GM18861 (cell line): ENCODE data around the gene FGD6.
"Not testable (repeated sequence)": the region's sequence is repeated elsewhere in the genome, so short reads cannot be mapped to it uniquely, and the experiment has no call there.

Experiments used
- ATAC-seq: cut with Tn5 transposase; IDR thresholded peaks from one replicate; pipeline ENCODE4 v1.9.1; 2021; ENCODE audit not compliant: unreplicated experiment

The FGD6 gene

DNA sequence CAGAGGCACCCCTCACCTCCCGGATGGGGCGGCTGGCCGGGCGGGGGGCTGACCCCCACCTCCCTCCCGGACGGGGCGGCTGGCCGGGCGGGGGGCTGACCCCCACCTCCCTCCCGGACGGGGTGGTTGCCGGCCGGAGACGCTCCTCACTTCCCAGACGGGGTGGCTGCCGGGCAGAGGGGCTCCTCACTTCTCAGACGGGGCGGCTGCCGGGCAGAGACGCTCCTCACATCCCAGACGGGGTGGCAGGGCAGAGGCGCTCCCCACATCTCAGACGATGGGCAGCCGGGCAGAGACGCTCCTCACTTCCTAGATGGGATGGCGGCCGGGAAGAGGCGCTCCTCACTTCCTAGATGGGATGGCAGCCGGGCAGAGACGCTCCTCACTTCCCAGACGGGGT is 18.4 kb upstream of the FGD6 start:
- ATAC-seq: not testable (repeated sequence)

DNA sequence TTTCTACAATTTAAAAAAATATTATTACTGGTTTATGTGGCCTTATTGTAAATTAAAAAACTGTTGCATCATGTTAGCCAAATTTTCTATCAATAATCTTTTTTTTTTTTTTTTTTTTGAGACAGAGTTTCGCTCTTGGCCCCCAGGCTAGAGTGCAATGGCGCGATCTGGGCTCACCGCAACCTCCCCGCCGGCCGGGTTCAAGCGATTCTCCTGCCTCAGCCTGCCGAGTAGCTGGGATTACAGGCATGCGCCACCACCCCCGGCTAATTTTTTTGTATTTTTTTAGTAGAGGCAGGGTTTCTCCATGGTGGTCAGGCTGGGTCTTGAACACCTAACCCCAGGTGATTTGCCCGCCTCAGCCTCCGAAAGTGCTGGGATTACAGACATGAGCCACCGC is 16.9 kb upstream of the FGD6 start:
- ATAC-seq: not testable (repeated sequence)

DNA sequence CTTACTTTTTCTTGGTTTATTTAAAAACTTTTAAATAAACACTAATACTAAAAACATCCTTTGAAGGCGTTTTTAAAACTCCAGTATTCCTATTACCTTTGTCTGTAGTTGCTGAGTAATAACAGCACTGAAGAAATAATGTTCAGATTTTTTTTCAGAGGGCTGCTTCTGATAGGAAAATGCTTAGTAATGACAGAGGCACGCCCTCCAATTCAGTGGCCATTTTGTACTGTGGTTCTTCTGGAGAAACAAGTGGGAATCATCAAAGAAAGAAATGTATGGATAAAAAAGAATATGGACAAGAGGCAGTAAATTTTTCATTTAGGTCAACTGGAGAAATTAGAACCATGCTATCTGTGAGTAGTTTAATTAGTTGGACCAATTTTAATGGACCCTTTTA is 13.9 kb upstream of the FGD6 start:
- ATAC-seq: no peak

DNA sequence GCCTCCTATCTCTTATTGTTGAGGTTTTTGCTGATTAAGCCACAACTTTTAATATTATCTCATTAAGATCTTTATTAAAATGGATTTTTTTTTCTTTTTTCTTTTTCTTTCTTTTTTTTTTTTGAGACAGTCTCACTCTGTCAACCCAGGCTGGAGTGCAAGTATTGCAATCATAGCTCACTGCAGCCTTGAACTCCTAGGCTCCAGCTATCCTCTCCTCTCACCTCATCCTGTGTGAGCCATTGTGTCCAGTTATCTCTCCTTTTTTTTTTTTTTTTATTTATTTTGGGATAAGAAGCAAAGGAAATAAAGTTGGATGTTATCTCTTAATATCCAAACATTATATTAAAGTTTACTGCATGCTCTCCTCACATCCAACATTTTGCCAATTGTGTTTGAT is 13.0 kb upstream of the FGD6 start:
- ATAC-seq: no peak

DNA sequence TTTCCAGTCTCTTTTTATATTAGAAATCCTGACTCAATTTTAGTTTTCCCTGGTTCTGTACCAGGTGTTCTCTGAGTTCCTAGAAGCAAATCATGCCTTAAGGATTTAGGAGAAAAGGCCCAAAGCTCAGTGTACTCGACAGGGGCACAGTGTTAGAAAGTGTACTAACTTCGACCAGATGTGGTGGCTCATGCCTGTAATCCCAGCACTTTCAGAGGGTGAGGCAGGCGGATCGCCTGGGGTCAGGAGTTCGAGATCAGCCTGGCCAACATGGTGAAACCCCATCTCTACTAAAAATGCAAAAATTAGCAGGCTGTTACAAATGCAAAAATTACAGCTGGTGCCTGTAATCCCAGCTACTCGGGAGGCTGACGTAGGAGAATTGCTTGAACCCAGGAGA is 12.4 kb upstream of the FGD6 start:
- no peak for ATAC-seq

DNA sequence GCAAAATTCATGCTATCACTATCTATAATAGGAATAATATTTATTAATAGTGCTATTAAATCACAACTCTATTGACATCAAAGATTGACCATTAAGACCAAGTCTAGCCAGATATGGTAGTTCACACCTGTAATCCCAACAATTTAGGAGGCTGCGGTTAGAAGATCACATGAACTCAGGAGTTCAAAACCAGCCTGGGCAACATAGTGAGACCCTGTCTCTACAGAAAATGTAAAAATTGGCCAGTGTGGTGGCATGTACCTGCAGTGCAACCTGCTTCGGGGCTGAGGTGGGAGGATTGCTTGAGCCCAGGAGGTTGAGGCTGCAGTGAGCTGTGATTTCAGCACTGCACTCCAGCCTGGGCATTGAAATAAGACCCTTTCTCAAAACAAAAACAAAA is 11.3 kb upstream of the FGD6 start:
- ATAC-seq: no peak

DNA sequence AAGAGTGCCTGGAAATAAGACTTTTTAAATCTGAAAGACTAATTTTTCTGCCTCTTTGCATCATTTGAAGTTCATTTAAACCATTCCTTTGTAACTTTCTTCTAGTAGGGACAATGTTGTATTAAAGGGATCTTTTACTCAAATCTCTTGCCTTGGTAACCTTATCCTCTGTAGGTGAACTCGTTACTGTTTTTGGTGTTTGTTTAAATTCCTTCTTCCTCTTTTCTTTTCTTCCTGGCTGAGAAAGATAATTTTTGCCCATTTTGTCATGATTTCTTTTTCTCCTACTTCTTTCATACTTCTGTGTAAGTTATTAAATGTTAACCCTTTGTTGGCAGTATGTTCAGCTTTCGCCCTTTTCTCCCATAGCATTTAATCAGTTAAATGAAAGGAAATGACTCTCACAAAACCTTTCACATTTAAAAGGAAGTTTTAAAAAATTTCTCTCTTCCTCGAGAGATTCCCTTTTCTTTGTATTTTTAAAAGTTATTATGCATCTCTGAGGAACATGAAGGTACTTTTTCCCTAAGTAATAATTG is 10.6 kb upstream of the FGD6 start:
- no peak for ATAC-seq

DNA sequence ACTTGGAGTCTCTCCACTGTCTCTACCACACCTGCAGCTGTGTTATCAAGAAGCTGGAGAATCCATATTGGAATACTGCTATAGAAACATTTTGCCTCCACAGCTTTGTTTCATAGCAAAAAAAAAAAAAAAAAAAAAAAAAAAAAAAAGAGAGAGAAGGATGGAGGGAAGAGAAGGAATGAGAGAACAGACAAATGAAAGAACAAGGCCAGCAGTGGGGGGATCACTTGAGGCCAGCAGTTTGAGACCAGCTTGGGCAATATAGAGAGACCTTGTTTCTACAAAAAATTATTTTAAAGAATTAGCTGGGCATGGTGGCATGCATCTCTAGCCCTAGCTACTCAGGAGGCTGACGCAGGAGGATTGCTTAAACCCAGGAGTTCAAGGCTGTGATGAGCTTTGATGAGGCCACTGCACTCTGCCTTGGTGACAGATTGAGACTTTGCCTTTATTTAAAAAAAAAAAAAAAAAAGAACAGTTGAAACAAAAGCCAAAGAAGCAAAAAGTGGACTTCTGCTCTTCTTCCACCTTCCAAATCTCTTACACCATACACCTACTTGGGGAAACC is 8.5 kb upstream of the FGD6 start:
- ATAC-seq: no peak

DNA sequence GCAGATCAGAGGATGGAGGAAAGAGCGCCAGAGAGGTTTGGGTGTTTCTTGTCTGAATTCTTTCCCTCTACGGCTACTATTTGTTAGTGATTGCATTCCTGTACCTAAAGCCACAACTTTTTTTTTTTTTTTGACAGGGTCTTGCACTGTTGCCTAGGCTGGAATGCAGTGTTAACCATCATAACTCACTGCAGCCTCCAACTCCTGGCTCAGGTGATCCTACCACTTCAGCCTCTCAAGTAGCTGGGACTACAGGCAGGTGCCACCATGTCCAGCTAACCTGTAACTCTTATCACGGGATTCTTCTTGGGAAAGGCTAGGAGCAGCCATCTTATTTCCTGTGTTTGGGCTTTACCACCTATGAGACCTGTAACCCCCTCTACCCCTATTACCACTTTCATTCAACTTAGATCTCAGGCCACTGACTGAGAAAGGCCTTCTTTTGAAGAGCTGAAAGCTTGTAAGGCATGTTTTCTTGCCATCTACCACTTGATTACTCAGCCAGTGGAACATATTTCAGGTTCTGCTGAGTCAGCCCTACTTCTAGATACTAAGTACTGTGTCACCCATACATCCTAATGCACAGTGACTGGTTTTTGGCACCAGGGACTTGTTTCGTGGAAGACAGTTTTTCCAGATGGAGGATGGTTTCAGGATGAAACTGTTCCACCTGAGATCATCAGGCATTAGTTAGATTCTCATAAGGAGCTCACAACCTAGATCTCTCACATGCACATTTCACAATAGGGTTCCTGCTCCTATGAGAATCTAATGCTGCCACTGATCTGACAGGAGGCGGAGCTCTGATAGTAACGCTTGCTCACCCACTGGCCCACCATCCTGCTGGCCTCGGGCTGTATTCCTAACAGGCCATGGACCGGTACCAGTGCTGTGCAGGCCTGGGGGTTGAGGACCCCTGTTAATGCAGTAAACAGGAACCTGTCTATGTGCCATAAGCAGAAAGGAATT is 7.2 kb upstream of the FGD6 start:
- no peak for ATAC-seq

DNA sequence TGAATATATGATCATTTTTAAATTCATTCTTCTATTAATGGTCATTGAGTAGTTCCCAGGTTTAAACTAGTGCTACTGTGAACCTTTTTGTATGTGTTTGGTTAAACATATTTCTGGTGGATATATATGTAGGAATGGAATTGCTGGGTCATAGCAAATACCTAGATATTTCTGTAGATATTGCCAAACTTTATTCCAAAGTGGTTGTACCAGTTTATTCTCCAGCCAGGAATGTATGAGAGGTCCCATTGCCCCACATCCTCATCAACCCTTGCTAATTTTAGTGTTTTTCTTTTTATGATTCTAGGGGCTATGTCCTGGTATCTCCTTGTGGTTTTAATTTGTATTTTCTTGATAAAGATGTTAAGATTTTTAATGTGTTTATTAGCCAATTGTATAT is 3.5 kb upstream of the FGD6 start:
- ATAC-seq: no peak

DNA sequence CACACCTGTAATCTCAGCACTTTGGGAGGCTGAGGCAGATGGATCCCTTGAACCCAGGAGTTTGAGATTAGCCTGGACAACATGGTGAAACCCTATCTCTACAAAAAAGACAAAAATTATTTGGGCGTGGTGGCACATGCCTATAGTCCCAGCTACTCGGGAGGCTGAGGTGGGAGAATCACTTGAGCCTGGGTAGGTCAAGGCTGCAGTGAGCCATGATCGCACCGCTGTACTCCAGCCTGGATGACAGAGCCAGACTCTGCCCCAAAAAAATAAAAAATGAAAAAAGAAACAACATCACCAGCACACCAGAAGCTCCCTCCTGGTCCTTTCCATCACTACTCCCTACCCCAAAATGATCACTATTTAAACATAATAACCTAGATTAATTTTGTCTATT is 2.9 kb upstream of the FGD6 start:
- ATAC-seq: no peak

DNA sequence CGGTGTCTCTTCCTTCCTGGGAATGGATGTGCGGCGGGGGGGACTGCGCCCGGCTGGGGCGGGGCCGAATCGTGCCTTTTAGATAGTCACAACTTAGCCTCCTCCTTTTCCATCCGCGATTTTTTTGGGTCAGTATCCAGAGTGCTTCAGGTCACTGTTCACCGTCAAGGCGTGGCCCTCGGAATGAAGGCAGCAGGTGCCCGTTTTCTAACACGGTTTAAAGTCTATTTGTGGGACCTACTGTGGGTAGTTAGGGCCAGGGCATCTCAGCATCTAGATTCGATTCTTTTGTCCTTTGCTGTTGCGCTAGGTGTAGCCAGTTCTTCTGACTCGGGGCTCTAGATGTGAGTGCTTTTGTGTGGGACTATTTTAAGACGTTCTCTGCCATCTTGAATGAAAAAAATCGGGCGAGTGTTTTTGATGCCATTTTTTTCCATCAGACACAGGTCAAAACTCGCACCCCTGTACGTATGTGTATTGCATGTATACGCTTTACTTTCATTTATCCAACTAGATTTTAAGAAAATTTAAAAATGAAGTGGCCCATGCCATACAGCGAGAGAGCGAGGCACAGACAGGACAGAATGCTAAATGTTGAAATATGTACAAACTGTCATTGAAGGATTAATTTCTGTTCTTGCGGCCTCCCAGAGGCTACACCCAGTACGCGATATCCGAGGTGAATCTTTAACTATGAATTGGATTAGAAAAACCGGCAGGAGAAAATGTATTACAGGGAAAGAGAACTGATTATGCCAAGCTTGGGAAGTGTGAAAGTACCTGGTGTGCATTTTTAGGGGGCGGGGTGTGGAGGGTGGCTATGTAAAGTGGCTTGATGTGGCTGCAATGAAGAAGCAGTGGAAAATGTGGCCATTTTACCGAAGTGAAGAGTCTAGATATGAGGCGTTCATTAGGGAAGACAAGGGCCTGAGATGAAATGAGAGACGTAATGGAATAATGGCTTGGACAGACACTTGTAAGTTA is 1.2 kb upstream of the FGD6 start:
- ATAC-seq: no peak

DNA sequence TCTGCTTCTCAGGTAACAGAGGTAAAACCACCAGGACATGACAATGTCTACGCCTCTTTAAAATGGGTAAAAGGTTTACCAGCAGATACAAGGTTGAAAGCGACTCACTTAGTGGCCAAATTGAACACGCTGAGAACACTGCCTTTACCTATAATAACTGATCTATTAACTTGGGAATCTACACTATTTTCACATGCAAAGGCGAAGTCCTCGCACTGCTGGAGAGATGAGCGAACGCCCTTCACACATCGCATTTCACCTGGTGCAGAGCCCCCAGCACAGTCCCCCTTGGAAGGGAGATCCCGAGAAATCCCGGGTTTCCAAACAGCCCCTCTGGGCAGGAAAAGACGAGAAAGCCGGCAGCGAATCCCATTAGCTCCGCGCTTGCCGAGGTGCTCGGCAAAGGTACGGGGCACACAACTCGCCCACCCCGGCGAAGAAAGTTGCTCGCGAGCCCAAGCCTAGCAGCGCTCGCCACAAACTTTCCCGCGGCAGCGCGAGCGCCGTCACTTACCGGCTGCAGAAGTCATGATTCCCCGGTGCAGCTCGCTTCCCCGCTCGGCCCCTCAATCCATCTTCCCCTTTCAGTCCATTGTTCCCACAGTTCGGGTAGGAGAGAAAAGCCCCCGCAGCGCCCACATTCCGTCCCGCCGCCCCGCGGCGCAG is 423 bp downstream of the FGD6 start:
- peak; percentile 11 for ATAC-seq

DNA sequence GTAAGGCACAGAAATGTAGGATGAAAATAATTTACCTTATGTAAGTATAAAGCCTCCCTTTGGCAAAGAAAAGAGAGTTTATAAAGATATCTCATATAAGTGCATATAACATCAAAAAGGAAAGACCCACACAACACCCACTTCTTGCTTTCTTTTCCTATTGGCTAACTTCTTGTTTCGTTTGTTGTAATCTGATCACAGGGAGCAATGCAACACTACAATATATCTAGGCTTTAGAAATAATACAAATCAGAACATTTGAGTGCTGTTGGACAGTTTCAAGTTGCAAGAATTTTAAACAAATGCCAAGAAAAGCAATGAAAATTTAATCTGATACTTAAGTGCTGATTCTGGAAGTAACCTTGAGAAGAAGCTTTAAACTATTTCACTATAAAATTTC is 1.3 kb downstream of the FGD6 start:
- ATAC-seq: no peak

DNA sequence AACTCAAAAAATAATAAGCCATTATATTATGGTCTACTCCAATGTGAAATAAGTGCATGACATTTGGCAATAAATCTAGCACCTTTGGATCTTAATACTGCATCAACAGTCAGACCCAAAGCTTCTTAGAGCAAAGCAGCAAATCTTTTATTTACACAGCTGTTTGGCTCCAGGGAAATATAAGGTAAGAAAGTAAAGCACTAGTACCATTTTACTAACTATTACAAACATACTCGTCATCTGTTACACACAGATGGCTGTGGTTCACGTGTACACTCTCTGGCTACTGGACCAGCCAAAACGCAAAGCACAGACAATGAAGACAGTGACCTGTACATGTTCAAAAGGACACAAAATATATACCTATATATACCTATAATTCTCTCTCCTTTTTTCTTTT is 2.8 kb downstream of the FGD6 start:
- no peak for ATAC-seq

DNA sequence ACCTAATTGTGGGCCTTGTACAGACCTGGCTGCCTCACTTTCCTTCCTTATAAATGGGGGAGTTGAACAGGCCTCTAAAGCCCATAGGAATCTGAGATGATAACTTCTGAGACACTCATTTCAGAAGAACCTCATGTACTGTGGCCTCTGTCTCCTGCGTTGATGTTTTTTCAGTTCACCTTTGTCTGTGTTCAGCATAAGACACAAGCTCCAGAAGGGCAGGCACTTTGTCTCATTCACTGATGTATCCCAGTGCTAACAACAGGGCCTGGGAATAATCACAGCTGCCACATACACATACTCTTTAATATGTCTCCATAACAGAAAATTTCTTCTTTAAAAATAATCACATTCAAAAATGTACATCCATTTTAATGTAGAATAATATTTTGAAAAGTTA is 3.3 kb downstream of the FGD6 start:
- no peak for ATAC-seq

DNA sequence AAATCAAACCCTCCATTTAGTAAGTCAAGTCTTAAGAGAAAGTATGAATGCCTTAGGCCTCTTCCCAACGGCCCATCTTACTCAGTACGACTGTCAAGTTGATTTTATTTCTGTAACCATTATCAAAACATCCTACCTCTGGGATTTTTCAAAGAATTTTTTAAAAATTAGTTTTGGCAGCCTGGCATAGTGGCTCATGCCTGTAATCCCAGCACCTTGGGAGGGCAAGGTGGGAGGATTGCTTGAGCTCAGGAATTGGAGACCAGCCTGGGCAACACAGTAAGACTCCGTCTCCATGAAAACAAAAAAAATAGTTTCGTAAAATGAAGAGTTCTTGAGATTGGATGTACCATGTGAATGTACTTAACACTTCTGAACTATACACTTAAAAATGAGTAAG is 4.1 kb downstream of the FGD6 start:
- ATAC-seq: no peak

DNA sequence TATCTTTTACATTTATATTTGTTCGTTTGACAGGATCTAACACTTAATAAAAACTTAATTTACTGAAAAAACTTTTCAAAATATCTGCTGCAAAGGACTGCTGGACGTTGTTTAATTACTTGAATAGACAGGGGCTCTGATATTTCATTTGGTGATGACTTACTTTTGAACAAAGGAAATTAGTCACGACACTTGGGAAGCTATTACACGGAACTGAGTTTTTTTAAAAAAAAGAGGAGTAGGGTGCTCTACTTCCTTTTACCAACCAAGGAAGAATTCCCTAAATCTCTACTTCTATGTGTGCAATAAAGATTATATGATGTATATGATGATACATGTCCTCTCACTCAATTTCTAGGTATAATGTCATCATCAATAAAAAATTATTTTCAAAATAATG is 4.7 kb downstream of the FGD6 start:
- ATAC-seq: no peak

DNA sequence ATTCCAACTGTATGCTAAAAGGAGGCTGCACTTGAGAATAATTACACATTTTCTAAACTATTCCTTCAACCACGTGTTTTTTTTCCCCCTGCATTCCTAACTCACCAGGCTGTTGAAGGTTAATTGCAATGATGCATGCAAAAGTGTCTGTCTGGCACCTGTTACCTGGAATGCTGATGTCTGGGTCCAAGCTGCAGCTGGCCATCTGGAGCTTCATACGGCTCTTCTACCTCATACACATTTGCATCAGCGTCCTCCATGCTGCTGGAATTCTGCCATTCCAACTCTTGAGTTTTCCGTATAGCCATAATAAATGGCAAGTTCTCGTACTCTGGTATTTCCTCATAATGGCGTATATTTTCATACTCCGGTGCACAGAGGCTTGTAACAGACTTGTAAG is 8.6 kb downstream of the FGD6 start:
- ATAC-seq: no peak

DNA sequence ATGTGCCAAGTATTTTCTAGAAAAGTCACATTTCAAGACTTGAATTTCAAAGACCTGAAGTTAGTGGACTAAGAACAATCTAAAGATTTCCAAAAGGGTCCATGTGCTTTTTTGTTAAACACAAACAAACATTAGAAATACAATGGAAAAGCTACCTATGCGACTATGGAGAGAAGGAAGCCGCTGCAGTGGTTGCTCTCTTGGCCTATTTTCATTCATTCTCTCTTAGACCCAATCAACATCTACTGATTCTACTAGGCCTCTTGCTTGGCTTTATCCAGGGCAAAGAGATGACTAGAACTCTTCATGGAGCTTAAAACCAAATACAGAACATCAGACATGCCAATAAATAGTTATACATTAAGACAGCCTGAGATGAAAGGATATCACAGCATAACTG is 9.9 kb downstream of the FGD6 start:
- ATAC-seq: no peak

DNA sequence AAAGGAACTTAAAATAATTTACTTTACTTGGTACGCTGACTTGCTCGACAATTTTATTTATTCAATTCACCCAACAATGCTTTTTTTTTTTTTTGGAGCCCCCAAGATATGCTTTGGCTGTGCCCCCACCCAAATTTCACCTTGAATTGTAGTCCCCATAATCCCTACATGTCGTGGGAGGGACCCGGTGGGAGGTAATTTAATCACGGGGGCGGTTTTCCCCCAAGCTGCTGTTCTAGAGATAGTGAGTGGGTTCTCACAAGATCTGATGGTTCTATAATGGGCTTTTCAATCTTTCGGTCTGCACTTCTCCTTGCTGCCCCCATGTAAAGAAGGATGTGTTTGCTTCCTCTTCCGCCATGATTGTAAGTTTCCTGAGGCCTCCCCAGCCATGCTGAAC is 10.4 kb downstream of the FGD6 start:
- no peak for ATAC-seq
